ENCODE results near the gene DGLUCY. TPM values are rescaled to one million over a fixed set of nuclear protein-coding genes. Genes with fewer than 3 reads are reported as not detected.
"Not testable (repeated sequence)": the region's sequence is repeated elsewhere in the genome, so short reads cannot be mapped to it uniquely, and the experiment has no call there.

DGLUCY gene
- total and polyA plus RNA-seq, 4 donors, result 17.9 to 58.1 (median 24.9) TPM

DNA sequence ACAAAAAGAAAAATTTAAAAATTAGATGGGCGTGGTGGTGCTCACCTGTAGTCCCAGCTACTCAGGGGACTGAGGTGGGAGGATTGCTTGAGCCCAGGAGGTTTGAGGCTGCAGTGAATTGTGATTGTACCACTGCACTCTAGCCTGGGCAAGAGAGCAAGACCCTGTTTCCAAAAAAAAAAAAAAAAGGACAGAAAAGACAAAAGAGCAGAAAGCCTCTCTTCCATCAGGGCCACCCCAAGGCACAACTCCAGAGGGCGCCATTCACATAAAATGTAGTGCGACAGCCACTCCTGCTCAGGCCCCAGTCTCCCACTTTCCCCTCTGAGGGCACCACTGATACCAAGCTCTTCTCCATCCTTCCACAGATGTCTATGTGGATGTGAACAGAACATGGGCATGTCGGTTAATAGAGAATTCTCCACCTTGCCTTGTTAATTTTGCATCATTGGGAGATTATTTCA is 41.8 kb downstream of the DGLUCY start:
- no peak for DNase-seq (ENCODE audit: low spot score)
- H3K4me1 ChIP-seq (ENCODE audit: control insufficient read depth in 4 of 4, insufficient read depth in 4 of 4, low read length in 3 of 4), result peaks cover 25 to 65% (median 44%) of the 10 kb centered on the region in 4 donors
- no peak overlapping the region for H3K4me3 ChIP-seq (ENCODE audit: low read depth in 1 of 3, low read length in 3 of 3)
- WGBS, result 94% methylated on average over 4 of the region's 4 CpGs
- H3K9me3 ChIP-seq (ENCODE audit: control insufficient read depth in 4 of 4, low read length in 3 of 4), result no peaks in the 10 kb centered on the region
- H3K9ac ChIP-seq (ENCODE audit: low read depth in 1 of 2, low read length in 2 of 2), result no peak overlapping the region
- TF ChIP-seq TAF1 (conservative IDR thresholded peaks at IDR 0.05) (no peak), RAD21 (IDR thresholded peaks at IDR 0.05) (no peak), CTCF (IDR thresholded peaks at IDR 0.05; ENCODE audit: low read depth, low read length, missing input control) (peak; percentile 5)
- H3K36me3 ChIP-seq (ENCODE audit: control insufficient read depth in 4 of 4, insufficient read depth in 3 of 4, low read depth in 1 of 4, low read length in 3 of 4), result peaks cover 0 to 12% (median 8%) of the 10 kb centered on the region in 4 donors
- no peaks in the 10 kb centered on the region for H3K27me3 ChIP-seq (ENCODE audit: control insufficient read depth in 4 of 4, insufficient read depth in 4 of 4, low read length in 3 of 4)
- peak overlapping the region in 1 of 2 donors; percentile 12 for H3K27ac ChIP-seq (ENCODE audit: low read depth in 1 of 2, low read length in 2 of 2)

DNA sequence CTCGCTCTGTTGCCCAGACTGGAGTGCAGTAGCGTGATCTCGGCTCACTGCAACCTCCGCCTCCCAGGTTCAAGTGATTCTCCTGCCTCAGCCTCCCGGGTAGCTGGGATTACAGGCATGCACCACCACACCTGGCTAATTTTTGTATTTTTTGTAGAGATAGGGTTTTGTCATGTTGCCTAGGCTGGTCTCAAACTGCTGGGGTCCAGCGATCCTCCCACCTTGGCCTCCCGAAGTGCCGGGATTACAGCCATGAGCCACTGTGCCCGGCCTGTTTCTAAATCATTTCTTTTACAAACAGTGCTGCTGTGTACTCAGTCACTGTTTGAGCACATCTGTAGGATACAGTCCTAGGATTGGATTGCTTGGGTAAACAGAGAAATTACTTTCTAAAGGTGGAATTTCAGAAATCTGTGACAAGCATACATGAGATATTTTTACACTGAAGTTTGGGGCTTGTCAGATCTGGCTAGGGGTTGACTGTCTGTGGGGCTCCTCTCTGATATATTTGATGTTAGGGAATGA is 42.3 kb downstream of the DGLUCY start:
- WGBS, result 61% methylated on average over 9 of the region's 9 CpGs
- Histone ChIP-seq H3K4me1 (ENCODE audit: control insufficient read depth in 4 of 4, insufficient read depth in 4 of 4, low read length in 3 of 4) (peaks cover 25 to 65% (median 44%) of the 10 kb centered on the region in 4 donors), H3K27ac (ENCODE audit: low read depth in 1 of 2, low read length in 2 of 2) (peak overlapping the region in 1 of 2 donors; percentile 15), H3K36me3 (ENCODE audit: control insufficient read depth in 4 of 4, insufficient read depth in 3 of 4, low read depth in 1 of 4, low read length in 3 of 4) (peaks cover 0 to 15% (median 10%) of the 10 kb centered on the region in 4 donors)
- H3K9me3 ChIP-seq (ENCODE audit: control insufficient read depth in 4 of 4, low read length in 3 of 4); H3K27me3 ChIP-seq (ENCODE audit: control insufficient read depth in 4 of 4, insufficient read depth in 4 of 4, low read length in 3 of 4); H3K4me3 ChIP-seq (ENCODE audit: low read depth in 1 of 3, low read length in 3 of 3); H3K9ac ChIP-seq (ENCODE audit: low read depth in 1 of 2, low read length in 2 of 2); DNase-seq (ENCODE audit: low spot score): not testable (repeated sequence)
- TF ChIP-seq, protein P1, sequence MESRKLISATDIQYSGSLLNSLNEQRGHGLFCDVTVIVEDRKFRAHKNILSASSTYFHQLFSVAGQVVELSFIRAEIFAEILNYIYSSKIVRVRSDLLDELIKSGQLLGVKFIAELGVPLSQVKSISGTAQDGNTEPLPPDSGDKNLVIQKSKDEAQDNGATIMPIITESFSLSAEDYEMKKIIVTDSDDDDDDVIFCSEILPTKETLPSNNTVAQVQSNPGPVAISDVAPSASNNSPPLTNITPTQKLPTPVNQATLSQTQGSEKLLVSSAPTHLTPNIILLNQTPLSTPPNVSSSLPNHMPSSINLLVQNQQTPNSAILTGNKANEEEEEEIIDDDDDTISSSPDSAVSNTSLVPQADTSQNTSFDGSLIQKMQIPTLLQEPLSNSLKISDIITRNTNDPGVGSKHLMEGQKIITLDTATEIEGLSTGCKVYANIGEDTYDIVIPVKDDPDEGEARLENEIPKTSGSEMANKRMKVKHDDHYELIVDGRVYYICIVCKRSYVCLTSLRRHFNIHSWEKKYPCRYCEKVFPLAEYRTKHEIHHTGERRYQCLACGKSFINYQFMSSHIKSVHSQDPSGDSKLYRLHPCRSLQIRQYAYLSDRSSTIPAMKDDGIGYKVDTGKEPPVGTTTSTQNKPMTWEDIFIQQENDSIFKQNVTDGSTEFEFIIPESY (IDR thresholded peaks at IDR 0.05), result peak; percentile 14
- TF ChIP-seq SP1 (IDR thresholded peaks at IDR 0.05) (peak; percentile 10), RXRA (IDR thresholded peaks at IDR 0.05) (peak in 1 of 2 donors; percentile 31), HNF4A (conservative IDR thresholded peaks at IDR 0.05) (peak; percentile 26 to 37), FOXA2 (IDR thresholded peaks at IDR 0.05) (peak; percentile 90), FOXA1 (IDR thresholded peaks at IDR 0.05) (peak; percentile 92)

- H3K27ac ChIP-seq (ENCODE audit: low read depth in 1 of 2, low read length in 2 of 2); H3K27me3 ChIP-seq (ENCODE audit: control insufficient read depth in 4 of 4, insufficient read depth in 4 of 4, low read length in 3 of 4); DNase-seq (ENCODE audit: low spot score); H3K9ac ChIP-seq (ENCODE audit: low read depth in 1 of 2, low read length in 2 of 2); H3K9me3 ChIP-seq (ENCODE audit: control insufficient read depth in 4 of 4, low read length in 3 of 4); H3K4me3 ChIP-seq (ENCODE audit: low read depth in 1 of 3, low read length in 3 of 3): not testable (repeated sequence)
- H3K4me1 ChIP-seq (ENCODE audit: control insufficient read depth in 4 of 4, insufficient read depth in 4 of 4, low read length in 3 of 4), result peaks cover 25 to 63% (median 43%) of the 10 kb centered on the region in 4 donors
- peaks cover 0 to 22% (median 17%) of the 10 kb centered on the region in 4 donors for H3K36me3 ChIP-seq (ENCODE audit: control insufficient read depth in 4 of 4, insufficient read depth in 3 of 4, low read depth in 1 of 4, low read length in 3 of 4)
Observed at GRCh38 chr14:91156877-91157276, 43.0 kb downstream of the DGLUCY start.

Measured in liver (tissue), 9 donors.